Keratinocyte (primary cell): ENCODE results near the gene FLAD1. TPM values are rescaled to one million over a fixed set of nuclear protein-coding genes. Genes with fewer than 3 reads are reported as not detected.

Source experiments
- DNase-seq: peaks from one replicate; pipeline ENCODE4 v3.0.0-alpha.2; 2011; ENCODE audit warnings: low read depth, missing footprints, low spot score
- FAIRE-seq: peaks from 2 replicates; lab custom pipeline; 2011; peaks lifted over from hg19 to GRCh38; lab: Jason Lieb, UNC
- H2AFZ ChIP-seq: 2 replicates; pipeline ENCODE4 v1.6.0; 2012; ENCODE audit warnings: low read length, control low read depth, inconsistent platforms; ENCODE audit not compliant: control insufficient read depth
- H3K27ac ChIP-seq: 2 replicates; pipeline ENCODE4 v1.5.1; 2011; ENCODE audit warnings: low read length; ENCODE audit not compliant: control insufficient read depth, insufficient read depth
- H3K27me3 ChIP-seq: 3 replicates; pipeline ENCODE4 v1.6.0; 2011; ENCODE audit warnings: low read length; ENCODE audit not compliant: control insufficient read depth, insufficient read depth; ENCODE audit errors: extremely low read depth
- H3K36me3 ChIP-seq, 2 experiments: 2 replicates in 1 of 2; 3 replicates in 1 of 2; pipeline ENCODE4 v1.5.1; 2011; ENCODE audit warnings: low read length in 2 of 2, mild to moderate bottlenecking in 1 of 2; ENCODE audit not compliant: control insufficient read depth in 2 of 2, insufficient read depth in 2 of 2; ENCODE audit errors: extremely low read depth in 1 of 2
- H3K4me1 ChIP-seq: 3 replicates; pipeline ENCODE4 v1.5.1; 2011; ENCODE audit warnings: low read length; ENCODE audit not compliant: control insufficient read depth, insufficient read depth; ENCODE audit errors: extremely low read depth
- H3K4me2 ChIP-seq: 3 replicates; pipeline ENCODE4 v1.6.0; 2011; ENCODE audit warnings: low read depth, low read length; ENCODE audit not compliant: control insufficient read depth, insufficient read depth; ENCODE audit errors: extremely low read depth
- H3K4me3 ChIP-seq, 3 experiments: fragments of 200-600 bp in 1 of 3; sonication (generic) in 1 of 3; 2 replicates in 2 of 3; 3 replicates in 1 of 3; pipeline ENCODE4 v1.5.1; 2011 to 2016; ENCODE audit warnings: low read length in 3 of 3, mild to moderate bottlenecking in 3 of 3, control low read depth in 2 of 3, inconsistent platforms in 1 of 3, low read depth in 1 of 3, mixed read lengths in 1 of 3, mixed run types in 1 of 3, moderate library complexity in 1 of 3; ENCODE audit not compliant: control insufficient read depth in 2 of 3, insufficient read depth in 2 of 3; ENCODE audit errors: extremely low read depth in 1 of 3
- H3K79me2 ChIP-seq: 2 replicates; pipeline ENCODE4 v1.6.0; 2012; ENCODE audit warnings: low read length; ENCODE audit not compliant: control insufficient read depth, insufficient read depth
- H3K9ac ChIP-seq: 3 replicates; pipeline ENCODE4 v1.6.0; 2011; ENCODE audit warnings: low read length; ENCODE audit not compliant: control insufficient read depth, insufficient read depth; ENCODE audit errors: extremely low read depth
- H3K9me1 ChIP-seq: 3 replicates; pipeline ENCODE4 v1.6.0; 2011; ENCODE audit warnings: low read length; ENCODE audit not compliant: control insufficient read depth, insufficient read depth; ENCODE audit errors: extremely low read depth
- H3K9me3 ChIP-seq: 2 replicates; pipeline ENCODE4 v1.5.1; 2012; ENCODE audit warnings: low read depth, low read length; ENCODE audit not compliant: control insufficient read depth
- H4K20me1 ChIP-seq: 3 replicates; pipeline ENCODE4 v1.6.0; 2011; ENCODE audit warnings: low read length; ENCODE audit not compliant: control insufficient read depth, insufficient read depth; ENCODE audit errors: extremely low read depth
- CTCF ChIP-seq, 3 experiments: IDR thresholded peaks in 1 of 3; conservative IDR thresholded peaks in 1 of 3; optimal IDR thresholded peaks in 1 of 3; 2 replicates in 2 of 3; 3 replicates in 1 of 3; pipeline versions ENCODE3 to v1.5.1; 2011; ENCODE audit warnings: low read length in 3 of 3, mild to moderate bottlenecking in 3 of 3, moderate library complexity in 2 of 3, control low read depth in 1 of 3, inconsistent platforms in 1 of 3; ENCODE audit not compliant: insufficient read depth in 2 of 3; ENCODE audit errors: extremely low read depth in 1 of 3
- EZH2 ChIP-seq: IDR thresholded peaks from one replicate; pipeline ENCODE4 v1.6.1; 2012; ENCODE audit warnings: inconsistent platforms, mild to moderate bottlenecking, low read length, moderate library complexity
- dilution Hi-C: fragments of 300-500 bp; cut with MboI; formaldehyde crosslinking; loops from one replicate; pipeline ENCODE4 v1.7.0; 2020; ENCODE audit warnings: low sequenced_read_pairs; ENCODE audit not compliant: extremely low pct_ligation_motif_present
- polyA plus RNA-seq, 5 experiments: library from polyadenylated mRNA; depleted of rRNA in 3 of 5; stranded (reverse) in 3 of 5; stranded (forward) in 1 of 5; unstranded in 1 of 5; fragments of >200 nt; gene quantifications; 1 replicate in 1 of 5; 2 replicates in 3 of 5; 3 replicates in 1 of 5; pipeline versions ENCODE4 v1.2.1 to v1.2.3, GENCODE V29; 2011 to 2012; ENCODE audit warnings: missing spikeins in 2 of 5, low read depth in 1 of 5, low replicate concordance in 1 of 5

FLAD1 gene
- polyA plus RNA-seq, 1 donor (not counting 4 experiments of a cell fraction or from before 2014, with no cell fraction given) = 51.4 TPM

- Histone ChIP-seq H3K9me3 (no peaks in the 10 kb centered on the region), H3K4me1 (peaks cover 86% of the 10 kb centered on the region), H4K20me1 (peaks cover 3% of the 10 kb centered on the region), H3K36me3 (peaks cover 4 to 35% of the 10 kb centered on the region in 2 experiments), H3K27ac (no peak overlapping the region), H3K79me2 (peaks cover 76% of the 10 kb centered on the region), H3K27me3 (no peaks in the 10 kb centered on the region), H2AFZ (no peak overlapping the region), H3K9me1 (no peaks in the 10 kb centered on the region), H3K4me3 (peak overlapping the region; percentile 37 to 57 (median 44)), H3K9ac (peak overlapping the region; percentile 33), H3K4me2 (peak overlapping the region; percentile 66)
- TF ChIP-seq CTCF (optimal IDR thresholded peaks at IDR 0.05 in 1 of 3, IDR thresholded peaks at IDR 0.05 in 1 of 3, conservative IDR thresholded peaks at IDR 0.05 in 1 of 3; ENCODE audit: extremely low read depth in 1 of 3, insufficient read depth in 2 of 3, low read length in 3 of 3) = no peak
- no peak for TF ChIP-seq EZH2
- DNase-seq = no peak
- dilution Hi-C loops = no loop called here
- no peak for FAIRE-seq
Observed at GRCh38 chr1:155008015-155008941, 25.1 kb downstream of the FLAD1 start.

- no peak overlapping the region for H3K27ac ChIP-seq
- DNase-seq (no peak), FAIRE-seq (no peak)
- H3K79me2 ChIP-seq = peaks cover 70% of the 10 kb centered on the region
- peaks cover 6% of the 10 kb centered on the region for H4K20me1 ChIP-seq
- peaks cover 10 to 42% of the 10 kb centered on the region in 2 experiments for H3K36me3 ChIP-seq
- TF ChIP-seq CTCF (optimal IDR thresholded peaks at IDR 0.05 in 1 of 3, IDR thresholded peaks at IDR 0.05 in 1 of 3, conservative IDR thresholded peaks at IDR 0.05 in 1 of 3; ENCODE audit: extremely low read depth in 1 of 3, insufficient read depth in 2 of 3, low read length in 3 of 3) (no peak), EZH2 (no peak)
- H3K27me3 ChIP-seq = no peaks in the 10 kb centered on the region
- H3K4me1 ChIP-seq = peaks cover 87% of the 10 kb centered on the region
- H3K9me3 ChIP-seq = no peaks in the 10 kb centered on the region
- dilution Hi-C loops = no loop called here
- H3K4me2 ChIP-seq = peak overlapping the region; percentile 66
- peak overlapping the region in 2 of 3 experiments; percentile 37 to 38 for H3K4me3 ChIP-seq
- no peak overlapping the region for H3K9ac ChIP-seq
- no peaks in the 10 kb centered on the region for H3K9me1 ChIP-seq
- no peak overlapping the region for H2AFZ ChIP-seq
Observed at GRCh38 chr1:155009221-155009711, 26.1 kb downstream of the FLAD1 start.
